ENCODE results near the gene AKAP12.

AKAP12 gene

DNA sequence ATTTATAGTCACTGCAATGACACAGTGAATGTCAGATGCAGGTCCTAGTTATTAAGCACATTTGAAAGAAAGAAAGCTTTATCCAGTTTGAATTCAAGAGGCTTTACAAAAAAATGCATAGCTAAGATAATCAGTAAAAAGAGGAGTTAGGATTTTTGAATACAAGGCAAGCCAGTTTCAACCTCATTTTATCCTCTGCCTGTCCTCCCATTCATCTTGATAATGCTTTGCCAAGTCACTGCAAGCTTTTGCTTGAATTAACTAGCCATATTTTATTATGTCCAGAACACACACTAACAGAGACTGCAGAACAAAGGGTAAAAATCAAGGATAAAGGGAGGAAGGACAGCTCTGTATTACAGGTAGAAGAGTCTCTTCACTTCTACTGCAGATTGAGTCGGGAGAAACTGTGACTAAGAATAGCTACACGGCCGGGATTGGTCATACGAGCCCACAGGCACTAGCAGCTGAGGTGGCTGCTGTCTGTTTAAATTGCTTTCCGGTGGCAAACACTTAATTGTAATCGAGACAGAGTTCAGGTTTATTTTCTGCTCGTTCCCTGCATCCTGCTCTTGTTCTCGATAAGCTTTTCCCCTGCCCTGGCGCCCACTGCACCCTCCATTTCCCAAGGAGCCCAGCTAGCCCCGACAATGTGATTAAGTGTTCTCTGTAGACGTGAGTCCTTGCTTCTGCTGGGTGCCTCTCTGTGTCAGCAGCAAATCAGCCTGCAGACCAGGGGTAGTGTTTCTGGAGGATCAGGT lies 30.5 kb upstream of the AKAP12 start:
- TF ChIP-seq POLR2AphosphoS5 (IDR thresholded peaks at IDR 0.05; ENCODE audit: borderline replicate concordance, low read depth, low read length) (no peak), FOXP2 (optimal IDR thresholded peaks at IDR 0.05; ENCODE audit: control extremely low read depth, extremely low read length, insufficient read depth) (no peak), EZH2 (IDR thresholded peaks at IDR 0.05) (no peak)
- H3K9me3 ChIP-seq (ENCODE audit: low read depth, low read length), result no peaks in the 10 kb centered on the region; the same call in 1 of the 2 replicates
- H3K27ac ChIP-seq, result no peak overlapping the region
- H3K4me3 ChIP-seq, result no peak overlapping the region
- no peaks in the 10 kb centered on the region for H3K36me3 ChIP-seq (ENCODE audit: insufficient read depth, low read length)
- no peak overlapping the region for H3K9ac ChIP-seq (ENCODE audit: insufficient read length)
- DNase-seq (ENCODE audit: low read depth, low spot score), result no peak

DNA sequence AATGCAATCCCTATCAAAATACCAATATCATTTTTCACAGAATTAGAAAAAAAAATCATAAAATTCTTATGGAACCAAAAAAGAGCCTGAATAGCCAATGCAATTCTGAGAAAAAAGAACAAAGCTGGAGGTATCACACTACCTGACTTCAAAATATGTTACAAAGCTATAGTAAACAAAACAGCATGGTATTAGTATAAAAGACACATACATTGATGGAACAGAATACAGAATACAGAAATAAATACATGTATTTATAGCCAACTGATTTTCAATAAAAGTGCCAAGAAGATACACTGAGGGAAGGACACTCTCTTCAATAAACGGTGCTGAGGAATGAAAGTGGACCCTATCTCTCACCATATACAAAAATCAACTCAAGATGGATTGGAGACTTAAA lies 28.7 kb upstream of the AKAP12 start:
- no peak for DNase-seq (ENCODE audit: low read depth, low spot score)
- H3K36me3 ChIP-seq (ENCODE audit: insufficient read depth, low read length), result no peaks in the 10 kb centered on the region
- no peaks in the 10 kb centered on the region; the same call in 1 of the 2 replicates for H3K9me3 ChIP-seq (ENCODE audit: low read depth, low read length)

DNA sequence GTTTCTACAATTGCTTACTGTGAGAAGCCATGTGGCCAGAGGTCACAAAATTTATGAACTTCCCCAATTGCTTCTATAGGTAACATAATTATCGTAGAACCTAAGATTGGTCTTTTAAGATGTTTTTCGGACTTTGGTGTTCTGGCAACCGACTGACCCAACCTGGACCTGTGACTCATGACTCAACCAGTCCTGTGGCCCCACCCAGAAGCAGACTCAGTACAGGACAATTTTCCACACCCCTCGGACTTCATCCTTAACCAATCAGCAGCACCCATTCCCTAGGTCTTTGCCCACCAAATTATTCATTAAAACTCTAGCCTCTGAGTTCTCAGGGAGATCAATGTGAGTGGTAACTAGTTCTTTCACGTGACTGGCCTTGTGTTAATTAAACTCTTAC lies 26.4 kb upstream of the AKAP12 start:
- Histone ChIP-seq H3K27ac (no peak overlapping the region), H3K36me3 (ENCODE audit: insufficient read depth, low read length) (no peaks in the 10 kb centered on the region), H3K9ac (ENCODE audit: insufficient read length) (no peak overlapping the region), H3K4me3 (no peak overlapping the region), H3K9me3 (ENCODE audit: low read depth, low read length) (no peaks in the 10 kb centered on the region; the same call in 1 of the 2 replicates)
- TF ChIP-seq POLR2AphosphoS5 (IDR thresholded peaks at IDR 0.05; ENCODE audit: borderline replicate concordance, low read depth, low read length) (no peak), EZH2 (IDR thresholded peaks at IDR 0.05) (no peak), FOXP2 (optimal IDR thresholded peaks at IDR 0.05; ENCODE audit: control extremely low read depth, extremely low read length, insufficient read depth) (no peak)
- no peak for DNase-seq (ENCODE audit: low read depth, low spot score)

More for the DNA sequence above, 28.7 kb upstream of the AKAP12 start:
- TF ChIP-seq EZH2 (IDR thresholded peaks at IDR 0.05) (no peak), FOXP2 (optimal IDR thresholded peaks at IDR 0.05; ENCODE audit: control extremely low read depth, extremely low read length, insufficient read depth) (no peak), POLR2AphosphoS5 (IDR thresholded peaks at IDR 0.05; ENCODE audit: borderline replicate concordance, low read depth, low read length) (no peak)
- no peak overlapping the region for H3K27ac ChIP-seq
- H3K4me3 ChIP-seq, result no peak overlapping the region
- no peak overlapping the region for H3K9ac ChIP-seq (ENCODE audit: insufficient read length)

DNA sequence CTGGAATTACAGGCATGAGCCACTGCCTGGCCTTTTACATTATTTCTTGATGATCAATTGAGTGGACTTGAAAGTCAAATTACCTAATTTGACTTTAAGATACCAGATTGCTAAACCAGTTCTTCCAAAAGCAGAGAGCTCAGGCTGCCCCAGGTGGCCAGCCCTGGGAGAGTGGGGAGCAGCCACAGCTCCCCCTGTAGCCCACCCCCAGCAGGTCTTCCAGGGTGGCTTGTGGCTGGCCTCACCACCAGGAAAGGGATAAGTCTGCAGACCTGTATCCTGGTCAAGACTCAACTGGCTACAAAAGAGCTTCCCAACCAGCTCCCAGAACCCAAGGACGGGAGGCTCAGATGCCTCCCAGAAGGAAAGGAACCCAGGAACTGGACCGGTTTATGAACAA lies 23.8 kb upstream of the AKAP12 start:
- no peak for TF ChIP-seq EZH2 (IDR thresholded peaks at IDR 0.05)
- TF ChIP-seq POLR2AphosphoS5 (IDR thresholded peaks at IDR 0.05; ENCODE audit: borderline replicate concordance, low read depth, low read length), result no peak
- no peak for TF ChIP-seq FOXP2 (optimal IDR thresholded peaks at IDR 0.05; ENCODE audit: control extremely low read depth, extremely low read length, insufficient read depth)
- no peak overlapping the region for H3K27ac ChIP-seq
- no peak for DNase-seq (ENCODE audit: low read depth, low spot score)
- H3K4me3 ChIP-seq, result no peak overlapping the region
- no peaks in the 10 kb centered on the region; the same call in 1 of the 2 replicates for H3K9me3 ChIP-seq (ENCODE audit: low read depth, low read length)
- no peak overlapping the region for H3K9ac ChIP-seq (ENCODE audit: insufficient read length)
- H3K36me3 ChIP-seq (ENCODE audit: insufficient read depth, low read length), result no peaks in the 10 kb centered on the region

DNA sequence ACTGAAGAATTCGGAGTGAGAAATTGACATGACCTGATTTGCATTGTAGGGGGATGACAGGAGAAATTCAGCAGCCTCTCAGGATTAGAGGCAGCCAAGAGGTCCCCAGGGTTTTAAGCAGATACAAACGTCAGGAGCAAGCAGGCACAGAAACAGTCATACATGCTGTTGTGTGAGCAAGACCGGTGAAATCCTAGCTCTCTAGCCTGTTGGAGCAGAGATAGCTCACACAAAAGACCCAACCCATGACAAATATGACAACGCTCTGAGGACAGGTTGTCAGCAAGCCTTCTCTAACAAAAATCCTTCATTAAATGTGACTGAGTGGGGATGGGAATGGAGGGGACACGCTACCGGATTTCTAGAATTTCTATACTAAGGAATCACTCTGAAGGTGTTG lies 23.0 kb upstream of the AKAP12 start:
- DNase-seq (ENCODE audit: low read depth, low spot score), result no peak
- Histone ChIP-seq H3K4me3 (no peak overlapping the region), H3K9ac (ENCODE audit: insufficient read length) (no peak overlapping the region), H3K9me3 (ENCODE audit: low read depth, low read length) (no peaks in the 10 kb centered on the region; the same call in 1 of the 2 replicates), H3K27ac (no peak overlapping the region), H3K36me3 (ENCODE audit: insufficient read depth, low read length) (no peaks in the 10 kb centered on the region)
- TF ChIP-seq EZH2 (IDR thresholded peaks at IDR 0.05) (no peak), FOXP2 (optimal IDR thresholded peaks at IDR 0.05; ENCODE audit: control extremely low read depth, extremely low read length, insufficient read depth) (no peak), POLR2AphosphoS5 (IDR thresholded peaks at IDR 0.05; ENCODE audit: borderline replicate concordance, low read depth, low read length) (no peak)

DNA sequence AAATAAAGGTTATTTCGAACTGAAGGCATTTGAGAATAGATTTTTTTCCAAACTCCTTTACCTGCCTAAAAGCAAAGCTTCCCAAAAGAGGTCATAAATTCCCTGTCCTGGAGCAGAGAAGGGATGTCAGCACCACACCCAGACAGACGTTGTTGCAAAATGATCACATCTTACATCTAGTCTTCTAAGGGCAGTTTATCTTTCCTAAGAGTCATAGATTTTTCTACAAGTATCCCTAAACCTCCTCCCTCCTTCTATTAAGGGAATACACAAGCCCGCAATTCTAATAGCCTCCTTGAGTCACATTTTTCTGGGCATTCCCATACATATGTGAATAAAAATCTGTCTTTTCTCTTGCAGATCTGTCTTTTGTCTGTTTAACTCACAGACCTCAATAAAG lies 20.6 kb upstream of the AKAP12 start:
- Histone ChIP-seq H3K4me3 (no peak overlapping the region), H3K9me3 (ENCODE audit: low read depth, low read length) (no peaks in the 10 kb centered on the region), H3K27ac (no peak overlapping the region), H3K9ac (ENCODE audit: insufficient read length) (no peak overlapping the region), H3K36me3 (ENCODE audit: insufficient read depth, low read length) (no peaks in the 10 kb centered on the region)
- DNase-seq (ENCODE audit: low read depth, low spot score), result no peak
- TF ChIP-seq POLR2AphosphoS5 (IDR thresholded peaks at IDR 0.05; ENCODE audit: borderline replicate concordance, low read depth, low read length) (no peak), FOXP2 (optimal IDR thresholded peaks at IDR 0.05; ENCODE audit: control extremely low read depth, extremely low read length, insufficient read depth) (no peak)

DNA sequence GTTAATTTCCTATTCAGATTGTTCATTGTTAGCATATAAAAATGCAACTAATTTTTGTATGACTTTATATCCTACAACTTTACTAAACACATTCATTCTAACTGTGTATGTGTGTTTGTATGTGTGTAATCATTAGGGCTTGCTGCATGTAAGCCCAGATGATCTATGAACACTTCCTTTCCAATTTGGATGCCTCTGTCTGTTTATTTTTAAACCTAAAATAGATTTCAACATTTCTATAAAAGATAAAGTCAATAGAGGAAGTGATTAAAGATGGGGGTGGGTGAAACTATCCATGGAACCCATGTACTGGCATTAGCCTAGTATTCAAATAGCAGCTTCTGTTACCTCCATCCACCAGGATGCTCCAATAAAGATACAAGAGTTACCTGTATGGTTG lies 15.7 kb upstream of the AKAP12 start:
- TF ChIP-seq FOXP2 (optimal IDR thresholded peaks at IDR 0.05; ENCODE audit: control extremely low read depth, extremely low read length, insufficient read depth) (no peak), EZH2 (IDR thresholded peaks at IDR 0.05) (no peak), POLR2AphosphoS5 (IDR thresholded peaks at IDR 0.05; ENCODE audit: borderline replicate concordance, low read depth, low read length) (no peak)
- no peak overlapping the region for H3K27ac ChIP-seq
- H3K36me3 ChIP-seq (ENCODE audit: insufficient read depth, low read length), result no peaks in the 10 kb centered on the region
- H3K9me3 ChIP-seq (ENCODE audit: low read depth, low read length), result no peaks in the 10 kb centered on the region
- no peak overlapping the region for H3K4me3 ChIP-seq
- H3K9ac ChIP-seq (ENCODE audit: insufficient read length), result no peak overlapping the region
- no peak for DNase-seq (ENCODE audit: low read depth, low spot score)

DNA sequence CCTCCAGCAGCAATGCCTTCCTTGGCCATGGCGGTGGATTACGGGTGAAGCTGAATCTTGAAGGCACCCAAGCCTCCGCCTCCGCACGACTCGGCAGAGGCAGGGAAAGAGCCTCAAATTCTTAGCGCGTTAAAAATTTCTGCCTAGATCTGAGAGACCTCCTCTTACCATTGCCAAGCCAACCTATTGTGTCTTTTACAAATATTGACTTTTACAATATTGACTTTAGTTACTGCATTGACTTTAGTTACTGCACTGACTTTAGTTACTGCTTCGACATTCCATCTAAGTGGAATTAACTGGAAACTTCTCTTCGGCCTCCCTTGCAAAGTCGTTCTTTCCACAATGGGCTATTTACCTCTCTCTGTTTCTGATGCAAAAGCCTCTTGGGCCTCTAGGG lies 13.8 kb upstream of the AKAP12 start:
- H3K9ac ChIP-seq (ENCODE audit: insufficient read length), result no peak overlapping the region
- no peaks in the 10 kb centered on the region for H3K36me3 ChIP-seq (ENCODE audit: insufficient read depth, low read length)
- no peak for DNase-seq (ENCODE audit: low read depth, low spot score)

More for the DNA sequence above, 13.8 kb upstream of the AKAP12 start:
- no peak for TF ChIP-seq EZH2 (IDR thresholded peaks at IDR 0.05)
- no peak for TF ChIP-seq FOXP2 (optimal IDR thresholded peaks at IDR 0.05; ENCODE audit: control extremely low read depth, extremely low read length, insufficient read depth)
- TF ChIP-seq POLR2AphosphoS5 (IDR thresholded peaks at IDR 0.05; ENCODE audit: borderline replicate concordance, low read depth, low read length), result no peak
- no peaks in the 10 kb centered on the region for H3K9me3 ChIP-seq (ENCODE audit: low read depth, low read length)
- no peak overlapping the region for H3K27ac ChIP-seq
- H3K4me3 ChIP-seq, result no peak overlapping the region

Measured in SK-N-MC (cell line).